ENCODE results near the gene GPX2.

DNA sequence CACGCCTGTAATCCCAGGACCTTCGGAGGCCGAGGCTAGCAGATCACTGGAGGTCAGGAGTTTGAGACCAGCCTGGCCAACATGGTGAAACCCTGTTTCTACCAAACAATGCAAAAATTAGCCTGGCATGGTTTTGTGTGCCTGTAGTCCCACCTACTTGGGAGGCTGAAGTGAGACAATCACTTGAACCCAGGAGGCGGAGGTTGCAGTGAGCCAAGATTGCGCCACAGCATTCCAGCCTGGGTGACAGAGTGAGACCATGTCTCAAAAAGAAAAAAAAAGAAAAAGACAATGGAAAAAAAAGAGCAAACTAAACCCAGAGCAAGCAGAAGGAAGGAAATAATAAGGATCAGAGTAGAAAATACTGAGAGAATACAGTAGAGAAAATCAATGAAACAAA is 22.9 kb downstream of the GPX2 start:
- TF ChIP-seq BHLHE40 (IDR thresholded peaks at IDR 0.05; ENCODE audit: low read depth, low read length) = no peak
- TF ChIP-seq, protein P1, sequence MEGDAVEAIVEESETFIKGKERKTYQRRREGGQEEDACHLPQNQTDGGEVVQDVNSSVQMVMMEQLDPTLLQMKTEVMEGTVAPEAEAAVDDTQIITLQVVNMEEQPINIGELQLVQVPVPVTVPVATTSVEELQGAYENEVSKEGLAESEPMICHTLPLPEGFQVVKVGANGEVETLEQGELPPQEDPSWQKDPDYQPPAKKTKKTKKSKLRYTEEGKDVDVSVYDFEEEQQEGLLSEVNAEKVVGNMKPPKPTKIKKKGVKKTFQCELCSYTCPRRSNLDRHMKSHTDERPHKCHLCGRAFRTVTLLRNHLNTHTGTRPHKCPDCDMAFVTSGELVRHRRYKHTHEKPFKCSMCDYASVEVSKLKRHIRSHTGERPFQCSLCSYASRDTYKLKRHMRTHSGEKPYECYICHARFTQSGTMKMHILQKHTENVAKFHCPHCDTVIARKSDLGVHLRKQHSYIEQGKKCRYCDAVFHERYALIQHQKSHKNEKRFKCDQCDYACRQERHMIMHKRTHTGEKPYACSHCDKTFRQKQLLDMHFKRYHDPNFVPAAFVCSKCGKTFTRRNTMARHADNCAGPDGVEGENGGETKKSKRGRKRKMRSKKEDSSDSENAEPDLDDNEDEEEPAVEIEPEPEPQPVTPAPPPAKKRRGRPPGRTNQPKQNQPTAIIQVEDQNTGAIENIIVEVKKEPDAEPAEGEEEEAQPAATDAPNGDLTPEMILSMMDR (conservative IDR thresholded peaks at IDR 0.05; ENCODE audit: low read depth, low read length) = no peak
- TF ChIP-seq POLR2A (IDR thresholded peaks at IDR 0.05; ENCODE audit: low read depth, low read length) = no peak
- no peak for TF ChIP-seq RAD21 (IDR thresholded peaks at IDR 0.05; ENCODE audit: low read length)
- TF ChIP-seq MXI1 (IDR thresholded peaks at IDR 0.05; ENCODE audit: borderline replicate concordance, low read depth, low read length) = no peak
- no peak for TF ChIP-seq FOS (IDR thresholded peaks at IDR 0.05; ENCODE audit: low read depth, low read length)
